Inflammatory macrophage treated with lipopolysaccharide for 4 hours (primary cell): ENCODE measurements around the gene PPP1R13L.
"Not testable (repeated sequence)": the region's sequence is repeated elsewhere in the genome, so short reads cannot be mapped to it uniquely, and the experiment has no call there.

Experiments used
- DNase-seq: peaks from one replicate; pipeline ENCODE4 v3.0.0-alpha.2; 2020

The PPP1R13L gene

GRCh38 chr19:45404557-45405434, at the start of gene PPP1R13L:
TSS of gene PPP1R13L (minus strand) at chr19:45405069. CDS start at chr19:45398318, 6,751 bp downstream.
- DNase-seq, result no peak

GRCh38 chr19:45451850-45452387, 47.0 kb upstream of the PPP1R13L start:
- DNase-seq, result no peak

- no peak for DNase-seq
Observed at GRCh38 chr19:45451131-45451849, 46.4 kb upstream of the PPP1R13L start.

GRCh38 chr19:45450012-45450333, 45.1 kb upstream of the PPP1R13L start:
- DNase-seq, result no peak

- no peak for DNase-seq
Observed at GRCh38 chr19:45448887-45449299, 44.0 kb upstream of the PPP1R13L start.

GRCh38 chr19:45448425-45448756, 43.5 kb upstream of the PPP1R13L start:
- DNase-seq, result no peak

GRCh38 chr19:45446944-45447343, 42.1 kb upstream of the PPP1R13L start:
- DNase-seq, result no peak

- DNase-seq, result peak; percentile 61
Observed at GRCh38 chr19:45446295-45446694, 41.4 kb upstream of the PPP1R13L start.

- no peak for DNase-seq
Observed at GRCh38 chr19:45445139-45445538, 40.3 kb upstream of the PPP1R13L start.

- peak; percentile 85 for DNase-seq
Observed at GRCh38 chr19:45444318-45445041, 39.6 kb upstream of the PPP1R13L start.

GRCh38 chr19:45443462-45444317, 38.8 kb upstream of the PPP1R13L start:
- DNase-seq, result peak; percentile 80

- peak; percentile 96 for DNase-seq
Observed at GRCh38 chr19:45442778-45443461, 38.1 kb upstream of the PPP1R13L start.

- no peak for DNase-seq
Observed at GRCh38 chr19:45442408-45442777, 37.5 kb upstream of the PPP1R13L start.

GRCh38 chr19:45440873-45441654, 36.2 kb upstream of the PPP1R13L start:
- DNase-seq, result no peak

- DNase-seq, result no peak
Observed at GRCh38 chr19:45440259-45440638, 35.4 kb upstream of the PPP1R13L start.

GRCh38 chr19:45439569-45440258, 34.8 kb upstream of the PPP1R13L start:
- DNase-seq, result peak; percentile 66

GRCh38 chr19:45439190-45439568, 34.3 kb upstream of the PPP1R13L start:
- DNase-seq, result peak; percentile 75

GRCh38 chr19:45437328-45437727, 32.5 kb upstream of the PPP1R13L start:
- no peak for DNase-seq

GRCh38 chr19:45432543-45432942, 27.7 kb upstream of the PPP1R13L start:
- not testable (repeated sequence) for DNase-seq

- peak; percentile 67 for DNase-seq
Observed at GRCh38 chr19:45431008-45431407, 26.1 kb upstream of the PPP1R13L start.
